HG02642 (cell line): ENCODE results near the gene MFSD2A.
"Not testable (repeated sequence)": the region's sequence is repeated elsewhere in the genome, so short reads cannot be mapped to it uniquely, and the experiment has no call there.

Source experiments
- ATAC-seq: cut with Tn5 transposase; IDR thresholded peaks from one replicate; pipeline ENCODE4 v1.9.1; 2021; ENCODE audit warnings: mild to moderate bottlenecking; ENCODE audit not compliant: unreplicated experiment, poor library complexity

The MFSD2A gene

GRCh38 chr1:39962964-39963363 is 8.0 kb downstream of the MFSD2A start:
- not testable (repeated sequence) for ATAC-seq

GRCh38 chr1:39964552-39964951 is 9.6 kb downstream of the MFSD2A start:
- no peak for ATAC-seq

GRCh38 chr1:39965044-39965443 is 10.1 kb downstream of the MFSD2A start:
- no peak for ATAC-seq

GRCh38 chr1:39969048-39969447 is 14.1 kb downstream of the MFSD2A start:
- ATAC-seq: no peak

- ATAC-seq: no peak
Observed at GRCh38 chr1:39969531-39970270, 14.8 kb downstream of the MFSD2A start.

- ATAC-seq: no peak
Observed at GRCh38 chr1:39970274-39970673, 15.3 kb downstream of the MFSD2A start.

- no peak for ATAC-seq
Observed at GRCh38 chr1:39971138-39971537, 16.2 kb downstream of the MFSD2A start.

GRCh38 chr1:39973503-39974135 is 18.7 kb downstream of the MFSD2A start:
- peak; percentile 44 for ATAC-seq

- no peak for ATAC-seq
Observed at GRCh38 chr1:39976732-39977131, 21.8 kb downstream of the MFSD2A start.

GRCh38 chr1:39977202-39977601 is 22.3 kb downstream of the MFSD2A start:
- ATAC-seq: no peak

GRCh38 chr1:39979654-39980053 is 24.7 kb downstream of the MFSD2A start:
- no peak for ATAC-seq

GRCh38 chr1:39980555-39981313 is 25.8 kb downstream of the MFSD2A start:
- no peak for ATAC-seq

- no peak for ATAC-seq
Observed at GRCh38 chr1:39981385-39981784, 26.4 kb downstream of the MFSD2A start.

GRCh38 chr1:39981945-39982344 is 27.0 kb downstream of the MFSD2A start:
- no peak for ATAC-seq

GRCh38 chr1:39984480-39984879 is 29.5 kb downstream of the MFSD2A start:
- not testable (repeated sequence) for ATAC-seq

- ATAC-seq: no peak
Observed at GRCh38 chr1:39984951-39985350, 30.0 kb downstream of the MFSD2A start.

- no peak for ATAC-seq
Observed at GRCh38 chr1:39987869-39988268, 32.9 kb downstream of the MFSD2A start.

GRCh38 chr1:39988618-39989343 is 33.8 kb downstream of the MFSD2A start:
- ATAC-seq: no peak

- ATAC-seq: no peak
Observed at GRCh38 chr1:39990428-39990827, 35.5 kb downstream of the MFSD2A start.

GRCh38 chr1:39992234-39992633 is 37.3 kb downstream of the MFSD2A start:
- ATAC-seq: no peak

- no peak for ATAC-seq
Observed at GRCh38 chr1:39992888-39993287, 37.9 kb downstream of the MFSD2A start.
